K562 (cell line): ENCODE measurements around the gene PRKAR2B. TPM values are rescaled to one million over a fixed set of nuclear protein-coding genes. Genes with fewer than 3 reads are reported as not detected.

Source experiments
- ASH1L ChIP-seq: fragments of 450-650 bp; IDR thresholded peaks from 2 replicates; pipeline ENCODE4 v1.6.1; 2018; ENCODE audit warnings: borderline replicate concordance, mild to moderate bottlenecking, low read depth; ENCODE audit not compliant: partially characterized antibody
- BHLHE40 ChIP-seq: IDR thresholded peaks from 2 replicates; pipeline ENCODE4 v1.6.1; 2011; ENCODE audit warnings: low read length, improper control_type of control experiment
- CBX3 ChIP-seq, 2 experiments: IDR thresholded peaks; 1 replicate in 1 of 2; 2 replicates in 1 of 2; pipeline ENCODE4 v1.6.1; 2012; ENCODE audit warnings: inconsistent platforms in 2 of 2, low read length in 2 of 2, borderline replicate concordance in 1 of 2, control low read depth in 1 of 2
- CBX8 ChIP-seq: fragments of 200-600 bp; sonication (generic); IDR thresholded peaks from 2 replicates; pipeline ENCODE4 v1.6.1; 2012; ENCODE audit warnings: borderline replicate concordance, mixed run types, low read depth, mild to moderate bottlenecking, moderate library complexity, mixed read lengths, low read length, control low read depth, inconsistent platforms; ENCODE audit not compliant: poor library complexity, severe bottlenecking; ENCODE audit errors: extremely low read depth
- CHD2 ChIP-seq: IDR thresholded peaks from 2 replicates; pipeline ENCODE4 v1.6.1; 2011; ENCODE audit warnings: low read depth, low read length
- ETS1 ChIP-seq: conservative IDR thresholded peaks from 2 replicates; pipeline ENCODE4 v1.6.1; 2011; ENCODE audit warnings: low read depth, mild to moderate bottlenecking, low read length; ENCODE audit not compliant: control insufficient read depth
- FOXO4 ChIP-seq: fragments of 450-650 bp; formaldehyde crosslinking; IDR thresholded peaks from 2 replicates; pipeline ENCODE4 v1.4.0; 2020; ENCODE audit warnings: mild to moderate bottlenecking, moderate library complexity
- HNRNPLL ChIP-seq: fragments of 200-400 bp; formaldehyde crosslinking; IDR thresholded peaks from 2 replicates; pipeline ENCODE4 v1.6.1; 2017; ENCODE audit warnings: low read length, low read depth, mild to moderate bottlenecking; ENCODE audit not compliant: poor library complexity, severe bottlenecking
- HSF4 ChIP-seq: fragments of 250-450 bp; sonication (Bioruptor Pico); IDR thresholded peaks from 2 replicates; pipeline ENCODE4 v2.1.2; 2022; ENCODE audit warnings: mild to moderate bottlenecking, moderate library complexity, borderline replicate concordance
- LEF1 ChIP-seq: fragments of 450-650 bp; IDR thresholded peaks from 2 replicates; pipeline ENCODE4 v1.6.1; 2016; ENCODE audit warnings: mild to moderate bottlenecking
- MEF2A ChIP-seq: IDR thresholded peaks from 2 replicates; pipeline ENCODE4 v1.6.1; 2011; ENCODE audit warnings: low read depth, mild to moderate bottlenecking, low read length, moderate library complexity; ENCODE audit not compliant: control insufficient read depth
- NR1H2 ChIP-seq: sonication (generic); formaldehyde crosslinking; IDR thresholded peaks from 2 replicates; pipeline ENCODE4 v1.4.0; 2020; ENCODE audit warnings: mild to moderate bottlenecking, missing genetic modification reagents
- RAD21 ChIP-seq, 2 experiments: fragments of 250-450 bp in 1 of 2; fragments of 450-650 bp in 1 of 2; sonication (Bioruptor Pico) in 1 of 2; formaldehyde crosslinking in 1 of 2; IDR thresholded peaks in 1 of 2; conservative IDR thresholded peaks in 1 of 2; 2 replicates each; pipeline versions ENCODE4 v1.4.0 to v1.8.0; 2020 to 2022; ENCODE audit warnings: mild to moderate bottlenecking in 2 of 2, moderate library complexity in 1 of 2
- RAD51 ChIP-seq: fragments of 450-650 bp; IDR thresholded peaks from 2 replicates; pipeline ENCODE4 v1.7.1; 2016; ENCODE audit warnings: low read depth, mild to moderate bottlenecking, borderline replicate concordance
- TFAP4 ChIP-seq: sonication (generic); formaldehyde crosslinking; IDR thresholded peaks from 2 replicates; pipeline ENCODE4 v1.8.0; 2022; ENCODE audit warnings: missing genetic modification reagents, mild to moderate bottlenecking, moderate library complexity, borderline replicate concordance
- TGIF2 ChIP-seq: sonication (generic); formaldehyde crosslinking; IDR thresholded peaks from 2 replicates; pipeline ENCODE4 v1.8.1; 2022; ENCODE audit warnings: mild to moderate bottlenecking, missing genetic modification reagents, moderate library complexity
- USF1 ChIP-seq: sonication (generic); formaldehyde crosslinking; IDR thresholded peaks from 2 replicates; pipeline ENCODE4 v1.9.0; 2022; ENCODE audit warnings: mild to moderate bottlenecking, missing genetic modification reagents
- XRCC4 ChIP-seq: IDR thresholded peaks from one replicate; pipeline ENCODE4 v1.6.1; 2011; ENCODE audit not compliant: insufficient read depth, insufficient read length; ENCODE audit errors: extremely low read depth
- ZNF445 ChIP-seq: fragments of 250-450 bp; sonication (Bioruptor Pico); IDR thresholded peaks from 2 replicates; pipeline ENCODE4 v1.4.0; 2020; ENCODE audit warnings: low read depth, mild to moderate bottlenecking, moderate library complexity
- ZNF551 ChIP-seq: fragments of 250-450 bp; sonication (Bioruptor Pico); IDR thresholded peaks from 2 replicates; pipeline ENCODE4 v1.5.0; 2021; ENCODE audit warnings: mild to moderate bottlenecking, moderate library complexity
- polyA plus RNA-seq, 8 experiments: library from polyadenylated mRNA; depleted of rRNA in 4 of 8; stranded (reverse) in 5 of 8; unstranded in 3 of 8; fragments of >200 nt; fragmentation: Nextera tagmentation in 2 of 8; fragmentation: Illumina TruSeq in 1 of 8; extraction: Ambion mirVana in 2 of 8; extraction: Trizol in 1 of 8; gene quantifications; 2 replicates each; pipeline versions ENCODE4 v1.2.1 to v1.2.3, GENCODE V29; 2011 to 2014; ENCODE audit warnings: inconsistent platforms in 1 of 8, missing spikeins in 1 of 8
- total RNA-seq, 7 experiments: library from RNA; depleted of rRNA in 6 of 7; stranded (reverse); fragments of >200 nt in 6 of 7; fragmentation: Illumina TruSeq in 2 of 7; extraction: Trizol in 2 of 7; gene quantifications; 2 replicates each; pipeline versions ENCODE4 v1.2.1 to v1.2.3, GENCODE V29; 2011 to 2021; ENCODE audit warnings: low replicate concordance in 1 of 7

PRKAR2B gene
- total and polyA plus RNA-seq, 9 of the 15 experiments (the other 6 are each of a cell fraction or from before 2014, with no cell fraction given), result 59.0 to 173 (median 129) TPM

GRCh38 chr7:107168233-107169119 lies 124.0 kb downstream of the PRKAR2B start, which contains the start of gene HBP1 (continued):
- TF ChIP-seq RAD21 (CRISPR knock-in tag; conservative IDR thresholded peaks at IDR 0.05 in 1 of 2, IDR thresholded peaks at IDR 0.05 in 1 of 2) (no peak), XRCC4 (no peak), RAD51 (peak; percentile 80; the same call in 1 of the 2 replicates), MEF2A (no peak), ZNF445 (CRISPR knock-in tag) (no peak), CHD2 (peak; percentile 95), CBX8 (no peak), BHLHE40 (peak; percentile 84), CBX3 (IDR thresholded peaks at IDR 0.05; ENCODE audit: borderline replicate concordance in 1 of 2, low read length in 2 of 2) (no peak), HNRNPLL (peak; percentile 45), NR1H2 (CRISPR knock-in tag) (no peak), FOXO4 (CRISPR knock-in tag) (no peak), ZNF551 (CRISPR knock-in tag) (no peak), TGIF2 (CRISPR knock-in tag) (no peak; the same call in 1 of the 2 replicates), ETS1 (no peak; the same call in none of the 2 replicates), TFAP4 (CRISPR knock-in tag) (peak; percentile 68; the same call in 1 of the 2 replicates), ASH1L (peak; percentile 100), LEF1 (no peak; the same call in none of the 2 replicates), USF1 (peak; percentile 90), HSF4 (CRISPR knock-in tag) (no peak)
- TF ChIP-seq, all 486 proteins: peak for 173
